Kidney glomerular epithelial cell (primary cell): ENCODE results near the gene HMCN1.
"Not testable (repeated sequence)": the region's sequence is repeated elsewhere in the genome, so short reads cannot be mapped to it uniquely, and the experiment has no call there.

Source experiments
- DNase-seq: peaks from one replicate; lab custom pipeline; 2025; lab: John Stamatoyannopoulos, UW

HMCN1 gene

DNA sequence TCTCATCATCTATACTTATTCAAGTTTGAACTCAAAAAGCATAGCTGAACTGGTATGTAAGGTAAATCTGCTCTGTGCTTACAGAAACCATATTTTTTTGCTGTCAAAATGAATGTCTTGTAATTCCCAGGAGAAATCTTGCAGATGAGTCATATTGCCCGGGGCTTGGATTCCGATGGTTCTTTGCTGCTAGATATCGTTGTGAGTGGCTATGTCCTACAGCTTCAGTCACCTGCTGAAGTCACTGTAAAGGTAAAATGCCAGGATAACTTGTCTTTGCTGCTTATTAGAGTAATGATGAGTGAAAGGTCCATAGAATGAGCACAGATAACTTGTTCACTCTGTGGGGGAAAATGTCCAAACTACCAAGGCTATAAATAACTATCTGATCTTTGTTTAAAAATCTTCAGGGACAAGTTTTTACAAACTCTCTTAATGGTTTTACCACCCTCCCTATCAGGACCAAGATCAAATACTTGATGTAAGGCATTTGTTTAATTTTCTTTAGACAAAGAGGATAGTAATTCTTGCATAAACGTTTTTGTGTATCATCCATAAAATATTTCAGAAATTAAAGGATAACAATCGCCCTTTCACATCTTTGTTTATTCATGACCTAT, 418.5 kb downstream of the HMCN1 start:
- no peak for DNase-seq

DNA sequence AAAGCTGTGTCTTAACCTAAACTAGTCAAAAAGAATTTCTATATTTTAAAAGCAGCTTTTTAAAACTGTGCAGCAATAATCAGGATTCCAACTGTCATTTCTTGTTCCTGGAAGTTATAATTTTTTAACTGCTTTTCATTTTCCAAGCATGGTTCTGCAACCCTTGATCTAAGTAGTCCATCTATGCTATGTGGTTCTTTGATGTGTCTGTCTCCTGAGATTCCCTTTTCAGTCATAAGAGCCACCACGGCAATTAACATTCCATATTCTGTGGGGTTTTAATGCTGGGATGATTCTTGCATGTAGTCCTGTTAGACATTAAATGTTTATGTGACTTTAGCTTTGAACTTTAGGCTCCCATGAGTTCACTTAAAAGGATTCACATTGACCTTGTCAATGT, 420.5 kb downstream of the HMCN1 start:
- no peak for DNase-seq

DNA sequence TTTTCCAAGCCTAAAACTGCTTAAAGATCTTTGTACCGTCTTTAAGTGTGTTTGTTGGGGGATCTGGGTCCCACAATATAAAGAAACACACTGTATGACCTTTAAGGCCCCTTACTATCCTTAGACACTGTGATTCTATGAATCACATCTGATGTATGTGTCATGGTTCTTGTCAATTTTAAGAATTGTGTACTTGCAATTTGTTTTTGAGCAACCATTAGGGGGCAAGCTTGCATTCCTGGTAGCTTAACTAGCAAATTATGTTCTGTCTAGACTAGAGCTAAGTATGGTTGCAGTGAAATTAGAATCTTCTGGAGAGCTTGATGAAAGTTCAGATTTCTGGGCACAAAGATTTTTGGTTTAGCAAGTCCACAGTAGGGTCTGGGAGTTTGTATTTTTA, 421.4 kb downstream of the HMCN1 start:
- DNase-seq, result peak; percentile 51

DNA sequence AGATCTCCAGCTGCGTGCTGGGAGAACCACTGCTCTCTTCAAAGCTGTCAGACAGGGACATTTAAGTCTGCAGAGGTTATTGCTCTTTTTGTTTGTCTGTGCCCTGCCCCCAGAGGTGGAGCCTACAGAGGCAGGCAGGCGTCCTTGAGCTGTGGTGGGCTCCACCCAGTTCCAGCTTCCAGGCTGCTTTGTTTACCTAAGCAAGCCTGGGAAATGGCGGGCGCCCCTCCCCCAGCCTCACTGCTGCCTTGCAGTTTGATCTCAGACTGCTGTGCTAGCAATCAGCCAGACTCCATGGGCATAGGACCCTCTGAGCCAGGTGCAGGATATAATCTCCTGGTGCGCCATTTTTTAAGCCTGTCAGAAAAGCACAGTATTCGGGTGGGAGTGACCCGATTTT, 428.7 kb downstream of the HMCN1 start:
- not testable (repeated sequence) for DNase-seq

DNA sequence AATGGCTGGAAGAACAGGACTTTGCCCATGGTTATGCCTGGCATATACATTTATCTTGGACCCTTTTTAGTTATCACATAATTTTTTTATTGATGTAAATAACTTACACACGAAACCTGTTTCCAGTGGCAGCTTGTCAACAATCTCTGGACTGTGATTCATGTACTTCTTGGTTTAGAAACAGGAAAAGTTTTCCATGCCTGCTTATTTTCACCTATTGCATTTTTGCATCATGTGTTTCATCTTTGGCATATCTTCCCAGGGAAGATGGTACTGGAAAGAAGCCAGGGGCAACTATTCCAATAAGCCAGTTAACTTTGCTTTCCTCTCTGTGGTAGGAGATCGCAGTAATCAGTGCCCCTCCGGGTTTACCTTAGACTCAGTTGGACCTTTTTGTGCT, 430.6 kb downstream of the HMCN1 start:
- DNase-seq, result no peak

DNA sequence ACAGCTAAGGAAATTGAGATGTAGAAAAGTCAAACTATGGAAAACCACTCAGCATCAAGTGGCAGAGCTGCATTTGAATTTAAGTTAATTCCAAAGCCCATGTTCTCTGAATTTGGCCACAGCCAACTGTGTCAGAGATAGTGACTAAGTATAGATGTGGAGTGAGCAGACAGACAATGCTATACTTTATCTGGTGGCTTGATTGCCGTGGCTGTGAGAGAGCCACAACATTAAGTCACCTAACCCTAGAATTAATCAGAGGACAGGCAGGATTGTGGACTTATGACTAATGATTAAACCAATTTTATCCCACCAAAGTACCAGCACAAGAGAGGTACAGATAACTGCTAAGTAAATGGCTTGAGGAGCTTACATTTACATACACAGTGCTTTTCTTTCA, 431.1 kb downstream of the HMCN1 start:
- peak; percentile 12 for DNase-seq

DNA sequence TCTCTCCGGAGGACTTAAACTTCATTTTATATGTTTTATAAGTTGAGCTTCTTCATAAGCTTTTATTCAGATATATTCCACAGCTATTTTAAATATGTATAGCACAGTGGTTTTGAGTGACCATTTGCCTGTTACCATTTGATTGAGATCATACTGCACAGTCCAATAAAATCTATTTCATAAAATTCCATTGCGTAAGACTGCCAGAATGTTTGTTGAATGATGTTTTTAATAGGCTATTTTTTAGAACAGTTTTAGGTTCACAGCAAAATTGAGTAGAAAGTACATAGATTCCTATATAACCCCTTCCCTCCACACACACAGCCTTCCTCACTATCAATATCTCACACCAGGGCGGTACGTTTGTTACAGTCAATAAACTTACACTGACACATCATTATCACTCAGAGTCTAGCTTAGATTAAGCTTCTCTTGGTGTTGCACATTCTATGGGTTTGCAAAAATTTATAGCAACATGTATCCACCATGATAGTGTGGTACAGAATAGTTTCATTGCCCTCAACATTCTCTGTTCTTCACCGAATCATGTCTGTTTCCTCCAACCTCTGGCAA, 433.0 kb downstream of the HMCN1 start:
- DNase-seq, result no peak

DNA sequence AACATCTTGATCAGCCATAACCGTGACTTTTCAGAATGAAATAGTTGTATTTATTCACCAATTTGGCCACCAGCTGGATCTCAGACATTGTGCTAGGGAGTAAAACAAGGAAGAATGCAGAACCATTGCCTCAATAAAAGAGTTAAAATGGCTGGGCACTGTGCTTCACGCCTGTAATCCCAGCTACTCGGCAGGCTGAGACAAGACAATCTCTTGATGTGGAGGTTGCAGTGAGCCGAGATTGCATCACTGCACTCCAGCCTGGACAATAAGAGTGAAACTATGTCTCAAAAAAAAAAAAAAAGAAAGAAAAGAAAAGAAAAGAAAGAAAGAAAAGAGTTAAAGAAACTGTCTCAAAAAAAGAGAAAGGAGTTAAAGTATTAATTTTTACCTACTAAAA, 441.4 kb downstream of the HMCN1 start:
- no peak for DNase-seq

DNA sequence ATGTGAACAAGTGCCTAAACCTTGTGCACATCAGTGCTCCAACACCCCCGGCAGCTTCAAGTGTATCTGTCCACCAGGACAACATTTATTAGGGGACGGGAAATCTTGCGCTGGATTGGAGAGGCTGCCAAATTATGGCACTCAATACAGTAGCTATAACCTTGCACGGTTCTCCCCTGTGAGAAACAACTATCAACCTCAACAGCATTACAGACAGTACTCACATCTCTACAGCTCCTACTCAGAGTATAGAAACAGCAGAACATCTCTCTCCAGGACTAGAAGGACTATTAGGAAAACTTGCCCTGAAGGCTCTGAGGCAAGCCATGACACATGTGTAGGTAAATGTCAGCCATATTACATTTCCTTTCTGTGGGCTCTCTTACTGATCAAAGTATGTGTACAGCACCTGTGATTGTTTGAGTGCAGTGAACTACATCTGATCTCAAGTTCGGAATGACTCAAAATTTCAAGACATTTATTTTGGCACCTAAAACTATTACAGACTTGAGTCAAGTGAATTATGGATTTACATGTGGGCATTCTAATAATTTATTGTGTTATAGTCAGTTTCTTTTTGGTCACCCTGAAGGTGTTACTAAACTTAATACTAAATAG, 444.3 kb downstream of the HMCN1 start:
- no peak for DNase-seq

DNA sequence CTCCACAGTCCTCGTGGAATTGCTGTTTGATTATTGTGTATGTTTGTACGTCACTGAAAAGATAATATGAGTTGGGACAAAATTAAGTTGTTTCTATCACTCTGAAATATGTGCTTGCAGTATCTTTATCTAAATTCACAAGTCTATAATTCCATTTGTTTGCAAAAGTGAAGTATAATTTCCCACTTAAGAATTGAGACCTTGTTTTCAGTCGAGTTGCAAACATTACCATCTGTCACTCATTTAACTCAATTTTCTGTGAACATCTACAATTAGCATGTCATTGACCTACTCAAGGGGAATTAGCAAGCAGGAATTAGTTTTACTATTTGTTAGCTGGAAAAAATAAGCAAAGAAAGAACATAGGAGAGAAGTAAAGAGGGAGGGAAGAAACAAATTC, 445.0 kb downstream of the HMCN1 start:
- DNase-seq, result no peak

DNA sequence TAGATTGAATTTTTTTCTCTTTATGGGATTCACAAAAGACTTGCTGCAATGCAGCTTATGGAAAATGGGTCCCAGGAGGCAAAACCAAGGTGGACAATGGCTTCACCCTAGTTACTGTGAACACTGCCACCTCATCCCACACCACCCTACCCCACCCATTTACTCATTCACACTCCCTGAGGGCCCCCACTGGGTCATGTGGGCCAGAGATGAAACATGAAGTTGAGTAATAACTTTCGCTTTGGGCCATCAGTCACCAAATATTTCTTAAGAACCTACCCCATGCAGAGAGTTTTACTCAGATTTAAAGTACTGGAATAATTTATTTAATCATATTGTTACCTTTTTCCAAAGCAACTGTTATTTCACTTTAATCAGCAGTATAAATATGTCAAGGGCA, 449.0 kb downstream of the HMCN1 start:
- peak; percentile 72 for DNase-seq

DNA sequence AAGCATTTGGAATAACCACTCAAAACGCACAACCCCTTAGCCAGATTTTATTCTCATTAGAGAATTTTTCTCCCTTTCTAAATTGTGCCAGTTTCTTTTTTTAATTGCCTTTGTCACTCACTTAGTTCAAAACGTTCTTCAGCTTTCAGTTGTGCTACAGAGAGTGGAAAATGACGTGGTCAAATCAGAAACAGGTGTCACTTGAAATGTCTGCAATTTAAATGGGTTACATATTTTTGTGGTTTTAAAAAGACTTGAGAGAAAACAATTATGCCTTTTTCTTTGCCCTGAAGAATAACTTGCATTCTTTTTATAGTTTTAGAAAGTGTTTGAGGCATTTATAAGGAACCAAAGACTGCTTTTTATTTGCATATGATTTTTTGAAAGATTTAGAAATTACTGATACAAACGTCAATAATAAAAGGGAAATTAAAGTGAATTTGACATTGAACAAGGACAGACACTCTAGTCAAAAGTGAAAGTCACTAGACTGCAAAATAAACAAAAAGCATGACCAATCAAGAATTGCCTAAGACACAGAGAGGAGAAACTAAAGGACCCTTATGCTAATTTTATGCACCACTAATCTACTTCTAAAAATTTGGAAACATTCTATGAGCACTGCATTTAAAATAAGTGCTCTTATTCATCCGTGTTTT, 449.9 kb downstream of the HMCN1 start:
- DNase-seq, result peak; percentile 19

DNA sequence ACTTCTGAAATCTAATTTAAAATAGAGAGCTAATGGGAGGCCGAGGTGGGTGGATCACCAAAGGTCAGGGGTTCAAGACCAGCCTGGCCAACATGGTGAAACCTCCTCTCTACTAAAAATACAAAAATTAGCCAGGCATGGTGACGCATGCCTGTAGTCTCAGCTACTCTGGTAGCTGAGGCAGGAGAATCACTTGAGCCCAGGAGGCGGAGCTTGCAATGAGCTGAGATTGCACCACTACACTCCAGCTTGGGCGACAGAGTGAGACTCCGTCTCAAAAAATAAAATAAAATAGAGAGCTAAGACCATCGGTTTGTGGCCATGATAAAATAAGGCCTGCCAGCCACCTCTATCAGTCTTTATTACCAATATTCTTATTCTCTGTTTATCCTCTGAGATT, 452.1 kb downstream of the HMCN1 start:
- not testable (repeated sequence) for DNase-seq

DNA sequence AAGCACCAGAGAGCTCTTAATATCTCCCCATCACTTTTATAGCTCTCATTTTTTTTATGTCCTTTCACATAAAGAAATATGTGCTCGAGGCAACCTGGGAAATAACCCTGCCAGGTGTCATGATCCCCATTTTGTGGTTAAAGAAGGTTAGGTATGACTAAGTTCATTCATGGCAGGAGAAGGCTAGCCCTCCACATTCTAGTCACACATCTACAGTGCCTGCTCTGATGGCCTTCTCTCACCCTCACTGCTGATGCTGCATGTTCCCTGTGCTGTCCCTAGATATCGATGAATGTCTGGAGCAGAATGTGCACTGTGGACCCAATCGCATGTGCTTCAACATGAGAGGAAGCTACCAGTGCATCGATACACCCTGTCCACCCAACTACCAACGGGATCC, 453.4 kb downstream of the HMCN1 start:
- peak; percentile 82 for DNase-seq

DNA sequence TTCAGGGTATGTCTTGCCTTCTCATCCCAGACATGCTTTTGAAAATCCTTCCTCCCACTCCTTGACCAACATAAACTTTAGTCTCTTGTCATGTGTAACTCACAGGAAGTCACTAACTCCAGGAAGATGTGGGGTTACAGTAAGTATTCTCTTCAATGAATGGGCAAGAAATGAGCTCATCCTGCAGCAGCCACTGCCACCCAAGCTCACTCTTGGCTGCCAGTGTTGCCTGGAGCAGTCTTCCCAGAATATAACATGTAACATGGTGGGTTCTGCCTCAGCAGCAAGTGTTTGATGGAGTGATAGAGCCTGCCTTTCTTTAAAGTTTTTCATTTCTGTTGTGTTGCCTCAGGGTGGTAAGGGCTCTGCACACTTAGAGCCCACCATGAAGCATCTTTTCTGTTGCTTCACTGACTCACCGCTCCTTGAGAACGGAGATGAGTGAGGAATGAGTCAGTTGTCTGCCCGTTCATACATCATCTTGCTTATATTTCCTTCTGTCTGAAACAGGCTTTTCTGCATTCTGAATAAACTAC, 453.9 kb downstream of the HMCN1 start:
- peak; percentile 87 for DNase-seq

DNA sequence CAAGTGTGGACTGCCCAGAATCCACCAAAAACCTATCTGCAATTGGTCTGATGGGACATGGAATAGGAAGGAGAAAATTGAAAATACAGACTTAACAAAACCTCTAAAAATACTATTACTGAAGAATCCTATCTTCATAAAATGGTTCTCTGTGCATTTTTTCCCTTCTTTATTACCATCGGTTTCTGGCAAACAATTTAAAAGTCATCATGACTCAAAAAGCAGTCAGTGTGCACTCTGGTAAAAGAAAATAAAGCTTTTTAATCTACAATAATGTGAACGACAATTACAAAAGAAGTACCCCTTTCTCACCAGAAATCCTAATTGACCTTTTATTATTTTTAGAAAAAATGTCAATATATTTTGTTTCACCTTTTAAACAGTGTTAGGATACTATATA, 454.5 kb downstream of the HMCN1 start:
- no peak for DNase-seq

DNA sequence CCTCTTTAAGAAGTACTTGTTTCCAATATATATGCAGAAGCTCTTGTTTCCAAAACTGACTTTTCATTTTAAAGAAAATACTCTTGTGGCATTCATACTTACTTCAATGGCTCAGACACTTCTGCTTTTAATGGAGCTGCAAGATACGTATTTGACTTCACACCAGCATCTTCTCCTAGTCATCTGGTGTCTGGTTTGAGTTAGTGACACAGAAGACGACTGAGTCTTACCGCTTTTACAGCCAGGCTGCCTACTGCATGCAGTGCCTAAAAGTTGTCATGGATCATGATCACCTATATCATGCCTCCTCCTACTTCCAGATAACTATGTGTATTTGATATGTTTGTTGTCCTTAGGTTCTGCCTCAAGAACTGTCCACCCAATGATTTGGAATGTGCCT, 455.0 kb downstream of the HMCN1 start:
- DNase-seq, result no peak

DNA sequence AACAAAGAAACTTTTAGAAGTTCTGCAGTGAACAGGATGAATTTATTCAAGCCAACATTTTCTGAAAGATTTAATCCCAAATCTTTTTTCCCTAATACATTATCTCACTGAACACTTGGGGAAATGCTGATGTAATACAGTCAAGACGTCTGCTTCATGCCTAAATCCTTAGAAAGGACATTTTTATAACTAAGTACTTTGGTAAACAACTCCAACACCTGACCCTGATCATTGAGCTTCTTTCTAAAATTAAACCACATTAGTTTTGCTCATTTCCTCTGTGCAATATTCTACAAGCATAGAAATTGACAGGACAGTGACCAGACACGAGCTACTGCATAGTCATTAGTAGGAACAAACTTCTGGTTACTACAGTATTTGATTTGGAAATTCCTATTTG, 457.3 kb downstream of the HMCN1 start:
- no peak for DNase-seq

DNA sequence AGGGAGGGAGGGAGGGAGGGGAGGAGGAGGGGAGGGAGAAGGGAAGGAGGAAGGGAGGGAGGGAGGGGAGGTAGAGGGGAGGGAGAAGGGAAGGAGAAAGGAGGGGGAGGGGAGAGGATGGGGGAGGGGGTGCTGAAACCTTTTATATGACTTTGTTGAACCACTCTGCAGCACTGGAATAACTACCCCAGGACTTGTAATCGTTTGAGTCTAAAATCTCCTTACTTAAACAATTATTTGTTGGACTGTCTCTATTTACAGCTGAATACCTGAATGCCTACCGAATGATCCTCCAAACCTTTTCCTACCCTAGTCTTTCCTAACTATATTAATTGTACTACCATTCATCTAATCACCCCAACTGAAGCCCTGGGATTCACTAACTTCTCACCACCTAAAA, 459.0 kb downstream of the HMCN1 start:
- no peak for DNase-seq

DNA sequence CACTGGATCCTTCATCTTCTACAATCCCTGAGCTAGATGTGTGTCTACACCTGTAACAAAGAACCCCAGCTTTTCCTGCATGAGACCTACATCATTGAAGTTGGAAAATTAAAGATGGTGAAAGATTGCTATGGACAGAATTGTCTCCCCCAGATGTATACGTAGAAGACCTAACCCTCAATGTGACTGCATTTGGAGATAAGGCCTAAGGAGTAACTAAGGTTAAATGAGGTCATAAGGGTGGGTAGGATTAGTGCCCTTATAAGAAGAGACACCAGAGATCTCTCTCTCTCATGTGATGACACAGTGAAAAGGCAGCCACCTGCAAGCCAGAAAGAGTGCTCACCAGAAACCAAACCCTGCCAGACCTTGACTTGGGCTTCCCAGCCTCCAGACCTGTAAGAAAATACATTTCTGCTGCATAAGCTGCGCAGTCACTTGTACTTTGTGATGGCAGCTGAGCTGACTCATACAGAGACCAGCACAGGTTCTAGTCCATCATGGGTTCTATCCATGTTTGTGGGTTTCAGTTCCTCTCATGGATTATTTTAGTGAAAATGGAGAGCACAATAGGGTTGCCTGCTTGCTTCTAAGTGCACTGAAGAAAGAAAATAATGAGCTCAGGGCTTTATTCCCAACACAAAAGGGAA, 460.0 kb downstream of the HMCN1 start:
- DNase-seq, result no peak

DNA sequence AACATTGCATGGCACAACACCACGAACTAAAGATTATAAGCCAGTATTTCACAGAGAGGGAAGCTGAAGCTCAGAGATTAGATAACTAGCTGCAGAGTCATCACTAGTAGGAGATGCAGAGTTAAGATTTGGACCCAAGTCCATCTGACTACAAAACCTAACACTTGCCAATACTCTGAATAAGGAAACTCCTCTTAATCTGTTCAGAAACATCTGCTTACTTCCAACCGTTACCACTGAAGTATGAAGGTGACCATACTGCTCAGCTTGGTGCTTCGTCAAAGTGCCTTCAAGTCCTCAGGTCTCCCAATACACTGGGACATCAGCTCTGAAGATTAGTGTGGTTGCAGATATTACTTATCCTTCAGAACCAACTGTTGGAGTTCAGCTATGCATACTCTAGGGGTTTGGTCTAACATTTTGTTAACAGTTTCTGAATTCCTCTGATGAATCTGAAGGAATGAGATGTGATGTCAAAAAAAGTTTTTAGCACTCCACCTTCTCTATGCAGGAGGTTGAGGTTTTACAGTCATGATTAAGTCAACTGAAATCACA, 461.3 kb downstream of the HMCN1 start:
- no peak for DNase-seq

DNA sequence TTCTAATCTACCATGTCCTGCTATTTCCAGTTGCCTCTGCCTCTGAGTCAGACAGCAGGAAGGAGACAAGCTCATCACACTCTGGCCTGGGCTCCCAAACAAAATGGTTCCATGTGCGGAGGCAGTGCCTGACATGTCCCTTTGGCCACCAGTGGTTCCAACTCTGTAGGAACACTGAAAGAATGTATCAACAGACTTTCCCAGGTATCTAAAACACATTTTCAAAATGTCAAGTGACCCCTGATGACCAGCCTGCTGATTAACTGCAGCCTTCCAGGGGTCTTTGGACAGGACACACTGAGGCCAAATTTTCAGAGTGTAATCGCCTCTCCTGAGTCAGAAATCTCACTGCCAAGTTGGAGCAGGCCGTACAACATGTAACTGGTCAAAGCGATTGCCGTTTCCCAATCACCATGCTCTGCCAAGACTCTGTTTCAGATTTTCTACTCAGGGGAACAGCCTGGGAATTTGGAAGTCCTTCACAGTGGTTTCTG, 468.1 kb downstream of the HMCN1 start:
- DNase-seq, result no peak
